HUDEP-2 (cell line): Measurements from ENCODE around the gene UBL4A.
A peak's percentile ranks its signal among the peaks of the same experiment; 100 is the strongest.

Experiments
- DNase-seq, 76 experiments: peaks; one replicate each; lab custom pipeline; 2025; ENCODE audit not compliant: unreplicated experiment in 76 of 76; lab: John Stamatoyannopoulos, UW

UBL4A gene

DNA sequence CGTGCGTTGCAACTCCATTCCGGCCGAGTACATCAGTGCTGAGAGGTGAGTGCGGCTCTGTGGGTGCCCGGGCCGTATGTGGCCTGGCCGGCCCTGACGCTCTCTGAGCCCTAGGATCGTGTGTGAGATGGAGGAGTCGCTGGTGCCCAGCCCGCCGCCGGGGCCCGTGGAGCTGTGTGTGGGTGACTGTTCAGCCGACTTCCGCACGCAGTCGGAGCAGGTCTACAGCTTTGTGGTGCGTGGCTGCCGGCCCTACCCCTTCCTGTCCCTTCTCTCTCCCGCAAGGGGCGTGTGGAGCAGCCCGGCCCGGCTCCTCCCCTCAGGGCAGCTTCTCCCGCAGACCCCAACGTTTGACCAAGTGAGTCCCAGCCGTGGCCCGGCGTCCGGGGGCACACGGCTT is 20.4 kb downstream of the UBL4A start:
- no peak for DNase-seq

DNA sequence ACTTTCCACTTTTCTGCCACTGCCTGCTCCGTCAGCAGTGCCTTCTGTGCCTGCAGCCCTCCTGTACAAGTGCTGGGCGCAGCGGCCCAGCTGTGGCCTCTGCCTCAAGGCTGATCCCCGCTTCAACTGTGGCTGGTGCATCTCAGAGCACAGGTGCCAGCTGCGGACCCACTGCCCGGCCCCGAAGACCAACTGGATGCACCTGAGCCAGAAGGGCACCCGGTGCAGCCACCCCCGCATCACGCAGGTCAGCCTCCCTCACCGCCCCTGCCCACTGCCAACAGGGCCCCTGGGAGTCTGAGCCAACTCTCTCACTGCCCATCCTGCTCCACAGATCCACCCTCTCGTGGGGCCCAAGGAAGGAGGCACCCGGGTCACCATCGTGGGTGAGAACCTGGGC is 20.8 kb downstream of the UBL4A start:
- DNase-seq = no peak

DNA sequence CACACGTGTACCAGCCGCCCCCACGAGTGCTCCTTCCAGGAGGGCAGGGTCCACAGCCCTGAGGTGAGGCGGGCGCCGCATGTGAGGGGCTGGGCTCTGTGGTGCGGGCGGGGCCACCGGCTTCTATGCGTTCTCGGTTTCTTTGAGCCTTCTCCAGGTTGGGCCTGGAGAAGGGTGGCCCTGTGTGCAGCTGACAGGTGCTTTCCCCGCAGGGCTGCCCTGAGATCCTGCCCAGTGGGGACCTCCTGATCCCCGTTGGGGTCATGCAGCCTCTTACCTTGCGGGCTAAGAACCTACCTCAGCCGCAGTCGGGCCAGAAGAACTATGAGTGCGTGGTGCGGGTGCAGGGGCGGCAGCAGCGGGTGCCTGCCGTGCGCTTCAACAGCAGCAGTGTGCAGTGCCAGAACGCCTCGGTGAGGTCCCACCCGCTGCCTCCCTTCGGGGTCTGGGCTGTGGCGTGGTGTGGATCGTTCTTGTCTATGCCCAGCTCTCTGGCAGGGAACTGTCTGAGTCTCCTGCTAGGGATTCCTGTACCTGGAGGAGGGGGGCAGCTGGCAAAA is 21.5 kb downstream of the UBL4A start:
- DNase-seq = no peak

DNA sequence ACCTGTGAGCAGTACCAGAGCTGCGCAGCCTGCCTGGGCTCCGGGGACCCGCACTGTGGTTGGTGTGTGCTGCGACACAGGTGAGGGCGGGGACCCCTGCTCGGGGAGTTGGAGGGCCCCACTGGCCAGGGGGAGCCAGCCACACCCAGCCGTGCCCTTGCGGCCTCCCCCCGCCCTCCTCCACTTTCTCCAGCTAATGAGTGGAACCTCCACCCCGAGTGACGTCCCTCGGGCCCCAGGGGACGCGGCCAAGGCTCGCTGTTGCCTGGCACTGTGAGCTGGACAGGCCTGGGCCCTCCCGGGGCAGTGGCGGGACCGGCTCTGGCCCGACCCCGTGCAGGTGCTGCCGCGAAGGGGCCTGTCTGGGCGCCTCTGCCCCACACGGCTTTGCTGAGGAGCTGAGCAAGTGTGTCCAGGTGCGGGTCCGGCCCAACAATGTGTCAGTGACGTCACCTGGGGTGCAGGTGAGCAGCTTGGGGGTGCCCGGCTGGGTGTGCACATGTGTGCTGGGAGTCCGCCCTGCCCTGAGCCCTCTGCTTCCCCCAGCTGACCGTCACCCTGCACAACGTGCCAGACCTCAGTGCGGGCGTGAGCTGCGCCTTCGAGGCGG is 22.7 kb downstream of the UBL4A start:
- no peak for DNase-seq

DNA sequence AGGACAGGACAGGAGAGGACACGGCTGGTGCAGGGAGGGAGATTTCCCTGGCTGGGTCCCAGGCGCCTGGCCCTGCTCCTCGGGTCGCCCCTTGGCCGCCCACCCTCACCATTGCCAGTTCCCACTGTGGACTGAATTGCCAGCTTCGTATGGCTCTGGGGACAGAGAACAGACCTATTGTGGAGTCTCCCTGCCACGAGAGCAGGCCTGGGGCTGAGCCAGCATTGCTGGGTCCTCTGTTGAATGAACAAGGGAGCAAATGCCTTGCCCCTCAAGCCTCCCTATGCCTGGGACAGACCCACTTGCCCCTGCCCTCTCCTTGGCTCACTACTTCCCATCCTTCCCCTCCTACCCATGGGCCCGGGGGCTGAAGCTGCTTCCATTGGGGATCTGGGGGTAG is 24.0 kb downstream of the UBL4A start:
- no peak for DNase-seq

DNA sequence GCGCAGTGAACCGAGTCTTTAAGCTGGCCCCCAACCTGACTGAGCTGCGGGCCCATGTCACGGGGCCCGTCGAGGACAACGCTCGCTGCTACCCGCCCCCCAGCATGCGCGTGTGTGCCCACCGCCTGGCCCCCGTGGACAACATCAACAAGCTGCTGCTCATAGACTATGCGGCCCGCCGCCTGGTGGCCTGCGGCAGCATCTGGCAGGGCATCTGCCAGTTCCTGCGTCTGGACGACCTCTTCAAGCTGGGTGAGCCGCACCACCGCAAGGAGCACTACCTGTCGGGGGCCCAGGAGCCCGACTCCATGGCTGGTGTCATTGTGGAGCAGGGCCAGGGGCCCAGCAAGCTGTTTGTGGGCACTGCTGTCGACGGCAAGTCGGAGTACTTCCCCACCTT is 26.1 kb downstream of the UBL4A start:
- DNase-seq = no peak

DNA sequence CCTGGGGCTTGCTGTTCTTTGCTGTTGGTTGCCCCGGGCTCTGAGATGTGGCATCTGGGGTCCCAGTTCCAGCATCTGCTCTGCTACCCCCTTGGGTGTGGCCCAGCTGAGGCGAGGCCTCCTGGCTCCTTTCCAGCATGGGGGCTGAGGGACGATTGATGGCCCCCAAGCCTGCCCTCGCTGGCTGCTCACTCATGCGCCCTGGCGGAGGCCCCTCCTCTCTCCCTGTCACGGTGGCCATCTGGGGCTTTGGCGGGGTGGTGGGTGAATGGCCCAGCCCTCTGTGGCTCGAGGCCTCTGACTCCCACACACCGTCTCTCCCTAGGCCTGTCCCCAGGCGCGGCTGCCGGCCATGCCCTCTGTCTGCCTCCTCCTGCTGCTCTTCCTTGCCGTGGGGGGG is 26.6 kb downstream of the UBL4A start:
- peak in 10 of 76 experiments; percentile 1 to 21 (median 12) for DNase-seq

DNA sequence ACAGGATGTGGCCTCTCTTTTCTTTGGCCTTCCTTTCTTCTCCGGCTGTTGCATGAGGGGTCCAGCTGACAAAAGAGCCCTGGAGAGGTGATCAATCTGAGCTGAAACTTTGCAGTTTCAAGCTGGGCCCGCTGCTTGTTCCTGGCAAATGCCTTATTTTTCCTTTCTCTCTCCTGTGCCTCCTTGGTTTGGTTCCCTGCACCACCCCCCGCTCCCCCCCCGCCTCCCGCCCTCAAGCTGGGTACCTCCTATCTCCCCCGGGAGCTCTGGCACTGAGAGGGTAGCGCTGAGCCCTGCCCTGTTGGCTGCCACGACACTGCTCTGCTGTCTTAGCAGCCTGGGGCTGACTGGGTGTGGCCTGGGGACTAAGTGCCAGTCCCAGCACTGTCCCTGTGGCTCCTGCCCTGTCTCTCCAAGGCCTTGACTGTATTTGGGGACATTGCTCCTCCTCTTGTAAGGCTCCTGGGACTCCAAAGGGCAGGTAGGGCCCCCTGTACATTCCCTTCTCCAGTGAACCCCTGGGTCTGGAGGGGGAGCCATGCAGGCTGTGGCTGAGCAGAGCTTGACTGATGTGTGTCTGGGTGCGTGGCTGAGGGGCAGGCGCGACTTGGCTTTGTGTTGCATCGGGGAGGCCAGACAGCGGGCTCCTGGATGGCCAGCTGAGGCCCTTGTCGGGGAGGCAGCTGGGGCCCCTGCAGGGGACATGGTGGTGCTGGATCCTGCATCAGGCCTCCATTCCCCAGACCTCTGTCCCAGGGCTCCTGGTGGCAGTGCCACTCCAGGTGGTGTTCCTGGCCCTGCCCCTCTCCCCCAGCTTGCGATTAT is 27.2 kb downstream of the UBL4A start:
- DNase-seq = peak in 53 of 76 experiments; percentile 1 to 64 (median 22)

DNA sequence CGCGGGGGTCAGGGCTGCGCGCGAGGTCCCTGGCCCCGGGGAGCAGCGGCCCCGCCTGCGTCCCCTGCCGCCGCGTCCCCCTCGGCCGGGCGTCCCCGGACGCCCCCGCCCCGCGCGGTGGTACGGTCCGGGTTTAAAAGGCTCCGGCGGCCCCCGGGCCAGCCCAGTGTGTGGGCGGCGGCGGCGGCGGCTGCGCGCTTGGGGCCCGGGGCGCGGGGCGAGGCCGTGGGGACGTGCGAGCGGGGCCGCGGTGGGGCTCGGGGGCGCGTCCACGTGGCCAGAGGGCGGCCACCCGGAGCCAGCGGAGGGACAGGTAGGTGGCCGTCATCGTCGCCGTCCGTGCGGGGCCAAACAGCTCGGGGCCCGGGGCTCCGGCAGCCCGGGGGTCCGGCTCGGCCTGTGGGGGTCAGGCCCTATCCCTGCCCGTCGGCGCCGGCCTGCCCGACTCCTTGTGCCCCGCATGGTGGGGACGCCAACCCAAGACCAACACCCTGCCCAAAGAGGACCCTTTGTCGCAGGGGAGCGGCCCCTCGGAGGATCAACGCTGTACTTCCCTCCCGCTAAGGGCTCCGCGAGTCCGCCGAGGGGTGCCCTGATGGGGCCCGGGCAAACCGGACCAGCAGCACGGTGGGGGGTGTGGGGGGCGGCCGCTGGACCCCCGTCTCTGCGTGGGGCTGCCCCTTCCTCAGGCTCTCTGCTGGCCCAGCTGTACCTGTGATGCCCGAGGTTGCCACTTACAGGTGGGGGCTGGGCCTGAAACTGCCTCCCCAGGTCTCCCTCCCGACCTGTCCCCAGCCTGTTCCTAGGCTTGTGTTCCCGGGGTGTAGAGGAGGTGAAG is 28.1 kb downstream of the UBL4A start, which contains the start of gene PLXNA3:
PLXNA3 (plus strand) TSS at position 166 of the 838 bp plus-strand sequence. CDS start 1,903 bp downstream, outside the sequence.
- DNase-seq = peak in 8 of 76 experiments; percentile 1 to 36 (median 20)

DNA sequence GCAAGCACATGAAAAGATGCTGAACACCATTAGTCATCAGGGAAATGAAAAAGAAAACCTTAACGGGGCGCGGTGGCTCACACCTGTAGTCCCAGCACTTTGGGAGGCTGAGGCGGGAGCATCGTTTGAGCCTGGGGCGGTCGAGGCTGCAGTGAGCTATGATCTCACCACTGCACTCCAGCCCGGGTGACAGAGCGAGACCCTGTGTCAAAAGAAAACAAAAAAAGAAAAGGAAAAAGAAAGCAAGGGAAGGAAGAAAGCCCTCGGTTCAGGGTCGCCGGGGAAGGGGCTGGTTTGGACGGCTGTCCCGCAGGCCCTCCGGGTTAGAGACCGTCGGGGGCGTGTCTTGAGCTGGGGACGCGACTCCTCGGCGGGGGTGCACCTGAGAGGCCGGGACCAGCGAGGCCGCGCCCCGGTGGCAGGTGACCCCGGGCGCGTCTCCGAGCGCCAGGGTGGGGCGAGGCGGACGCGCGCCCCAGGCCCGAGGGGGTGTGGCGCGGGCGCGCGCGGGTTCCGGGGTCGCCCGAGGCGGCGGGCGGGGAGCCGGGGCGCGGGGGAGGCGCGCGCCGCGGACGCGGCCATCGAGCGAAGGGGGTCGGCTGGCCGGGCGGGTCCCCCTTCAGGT is 28.8 kb downstream of the UBL4A start:
- DNase-seq = peak in 5 of 76 experiments; percentile 7 to 36 (median 13)

DNA sequence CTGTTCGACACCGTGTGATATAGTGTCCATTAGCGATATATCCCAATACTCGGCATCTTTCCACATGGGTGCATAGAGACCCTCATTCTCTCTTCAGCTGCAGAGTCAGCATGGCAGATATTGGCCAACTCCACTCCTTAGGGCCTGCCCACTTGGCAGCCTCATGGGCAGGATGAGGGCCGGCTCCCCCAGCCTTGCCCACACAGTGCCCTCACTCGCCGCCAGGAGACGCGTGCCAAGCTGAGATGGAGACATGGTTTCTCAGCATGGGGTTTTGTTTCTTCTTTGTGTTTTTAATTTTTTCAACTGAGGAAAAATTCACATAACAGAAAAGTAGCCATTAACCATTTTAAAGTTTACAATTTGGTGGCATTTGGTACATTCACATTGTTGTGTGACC is 33.6 kb downstream of the UBL4A start:
- DNase-seq = no peak

DNA sequence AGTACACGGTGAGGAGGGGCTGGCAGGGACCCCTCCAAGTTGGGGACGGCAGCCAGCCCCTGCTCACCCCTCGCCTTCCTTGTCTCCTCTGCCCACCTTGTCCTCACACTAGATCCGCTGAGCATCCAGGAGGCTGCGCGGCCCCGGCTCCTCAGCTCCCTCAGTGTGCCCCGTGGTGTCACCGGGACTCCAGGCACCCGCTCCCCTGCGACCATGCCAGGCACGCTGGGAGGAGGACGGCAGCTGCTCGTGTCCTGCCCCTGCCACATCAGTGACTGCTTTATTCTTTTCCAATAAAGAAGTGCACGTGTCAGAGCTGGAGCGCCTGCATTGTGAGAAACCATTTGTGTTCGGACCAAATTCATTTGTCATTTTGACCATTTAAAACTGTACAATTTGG is 36.1 kb downstream of the UBL4A start:
- no peak for DNase-seq

DNA sequence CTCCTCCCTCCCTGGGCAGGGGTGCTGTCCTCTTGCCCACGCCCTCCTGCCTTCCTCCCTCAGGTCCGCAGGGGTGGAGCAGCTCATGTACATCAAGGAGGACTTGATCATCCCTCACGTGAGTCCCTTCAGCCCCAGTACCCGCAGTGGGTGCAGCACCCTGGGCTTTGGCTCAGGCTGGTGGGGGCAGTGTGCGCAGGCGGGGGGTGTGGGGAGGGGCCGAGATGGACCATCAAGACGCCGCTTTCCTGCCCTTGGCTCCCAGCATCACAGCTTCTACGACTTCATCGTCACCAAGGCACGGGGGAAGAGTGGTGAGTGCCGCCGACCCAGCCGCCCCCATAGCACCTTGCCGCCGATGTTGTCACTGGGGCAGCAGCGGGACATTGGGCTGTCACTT is 36.8 kb downstream of the UBL4A start:
- no peak for DNase-seq

DNA sequence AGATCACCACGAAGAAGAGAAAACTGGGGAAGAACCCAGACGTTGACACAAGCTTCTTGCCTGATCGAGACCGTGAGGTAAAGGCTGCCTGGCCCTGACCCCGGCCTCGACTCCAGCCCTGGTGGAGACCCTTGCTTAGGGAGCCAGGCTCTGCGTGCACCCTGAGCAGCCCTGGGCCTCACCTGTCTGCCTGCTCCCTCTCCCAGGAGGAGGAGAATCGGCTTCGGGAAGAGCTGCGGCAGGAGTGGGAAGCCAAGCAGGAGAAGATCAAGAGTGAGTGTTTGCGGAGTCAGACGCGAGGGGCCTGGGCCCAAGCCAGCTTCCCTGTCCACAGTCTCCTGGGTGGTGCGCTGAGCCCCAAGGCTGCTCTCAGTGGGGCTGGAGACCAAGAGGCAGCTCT is 37.9 kb downstream of the UBL4A start:
- DNase-seq = no peak

DNA sequence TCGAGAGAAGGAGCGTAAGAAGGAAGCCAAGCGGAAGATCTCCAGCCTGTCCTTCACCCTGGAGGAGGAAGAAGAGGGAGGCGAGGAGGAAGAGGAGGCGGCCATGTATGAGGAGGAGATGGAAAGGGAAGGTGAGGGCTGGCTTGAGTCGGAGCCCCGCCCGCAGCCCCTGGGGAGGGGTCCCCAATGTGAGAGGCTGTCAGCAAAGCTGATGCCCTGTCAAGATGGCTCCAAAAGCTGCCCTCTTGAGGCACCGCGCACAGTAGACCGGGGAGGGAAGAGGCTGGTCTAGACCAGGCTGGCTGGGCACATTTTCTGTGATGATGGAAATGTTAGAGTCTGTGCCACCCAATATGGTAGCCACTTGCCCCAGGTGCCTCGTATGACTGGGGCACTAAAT is 40.0 kb downstream of the UBL4A start:
- no peak for DNase-seq

DNA sequence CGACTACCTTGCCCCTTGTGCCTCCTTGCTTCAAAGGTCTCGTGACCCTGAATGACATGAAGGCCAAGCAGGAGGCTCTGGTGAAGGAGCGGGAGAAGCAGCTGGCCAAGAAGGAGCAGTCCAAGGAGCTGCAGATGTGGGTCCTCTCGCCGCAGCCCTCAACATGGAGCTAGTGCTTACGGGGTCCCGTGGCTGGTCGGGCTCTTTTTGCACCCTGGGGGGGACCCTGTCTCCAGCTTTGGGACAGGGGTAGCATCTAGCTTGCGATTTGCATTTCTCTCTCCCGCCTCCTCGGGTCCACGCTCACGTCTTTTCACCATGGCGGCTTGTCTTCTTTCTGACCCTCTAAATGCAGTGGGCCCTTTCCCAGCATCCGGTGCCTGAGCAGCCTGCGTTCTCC is 40.6 kb downstream of the UBL4A start:
- no peak for DNase-seq

DNA sequence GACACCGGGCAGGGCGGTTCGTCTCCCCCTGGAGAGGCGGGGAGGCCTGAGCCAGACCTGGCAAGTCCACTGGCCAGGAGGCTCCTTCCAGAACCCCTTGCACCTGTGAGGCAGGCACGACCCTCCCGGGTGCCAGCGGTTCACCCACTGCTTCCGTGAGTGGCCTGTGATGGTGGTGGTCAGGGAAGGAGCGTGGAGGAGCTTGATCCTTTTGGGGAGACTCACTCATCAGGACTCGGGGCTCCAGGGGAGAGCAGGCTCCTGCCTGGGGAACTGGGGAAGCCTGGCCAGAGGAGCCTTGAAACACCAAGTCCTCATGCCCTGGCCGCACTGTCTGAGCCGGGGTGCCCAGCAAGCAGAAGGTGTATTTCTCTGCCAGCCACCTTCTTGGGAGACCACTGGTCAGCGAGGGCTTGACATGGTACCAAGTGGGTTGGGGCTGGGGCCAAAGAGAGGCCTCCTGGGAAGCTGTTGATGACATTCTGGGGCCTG is 41.6 kb downstream of the UBL4A start:
- DNase-seq = no peak

DNA sequence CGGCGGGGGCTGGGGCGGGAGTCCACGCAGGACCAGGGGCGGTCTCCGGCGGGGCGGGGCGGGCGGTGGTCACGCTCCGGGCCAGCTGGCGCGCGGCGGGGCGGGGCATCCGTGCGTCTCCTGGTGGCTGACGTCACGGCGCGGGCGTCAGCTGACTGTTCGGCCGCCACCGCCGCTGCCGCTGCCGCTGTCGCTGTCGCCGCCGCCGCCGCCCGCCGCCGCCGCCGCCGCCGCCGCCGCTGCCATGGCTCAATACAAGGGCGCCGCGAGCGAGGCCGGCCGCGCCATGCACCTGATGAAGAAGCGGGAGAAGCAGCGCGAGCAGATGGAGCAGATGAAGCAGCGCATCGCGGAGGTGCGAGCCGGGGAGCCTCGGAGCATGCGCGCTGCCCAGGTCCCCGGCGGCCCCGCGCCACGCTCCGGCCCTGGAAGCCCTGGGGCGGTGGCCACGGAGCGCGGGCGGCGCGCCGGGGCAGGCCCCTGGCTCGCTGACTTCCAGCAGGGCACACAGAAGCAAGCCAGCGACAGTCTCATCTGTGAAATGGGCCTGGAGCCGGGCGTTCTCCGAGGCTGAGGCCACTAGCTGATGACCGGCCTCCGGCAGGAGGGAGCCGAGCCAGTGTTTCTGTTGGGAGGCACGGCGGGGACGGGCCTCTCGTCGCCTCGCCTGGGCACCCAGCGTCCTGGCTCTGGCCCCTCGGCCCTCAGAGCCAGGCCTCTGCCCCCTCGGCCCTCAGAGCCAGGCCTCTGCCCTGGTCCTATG is 42.2 kb downstream of the UBL4A start, which contains the start of gene FAM50A:
FAM50A (plus strand) TSS at position 150 of the 763 bp plus-strand sequence; CDS start at position 245, 95 bp downstream.
- DNase-seq = peak in 56 of 76 experiments; percentile 0 to 73 (median 42)

DNA sequence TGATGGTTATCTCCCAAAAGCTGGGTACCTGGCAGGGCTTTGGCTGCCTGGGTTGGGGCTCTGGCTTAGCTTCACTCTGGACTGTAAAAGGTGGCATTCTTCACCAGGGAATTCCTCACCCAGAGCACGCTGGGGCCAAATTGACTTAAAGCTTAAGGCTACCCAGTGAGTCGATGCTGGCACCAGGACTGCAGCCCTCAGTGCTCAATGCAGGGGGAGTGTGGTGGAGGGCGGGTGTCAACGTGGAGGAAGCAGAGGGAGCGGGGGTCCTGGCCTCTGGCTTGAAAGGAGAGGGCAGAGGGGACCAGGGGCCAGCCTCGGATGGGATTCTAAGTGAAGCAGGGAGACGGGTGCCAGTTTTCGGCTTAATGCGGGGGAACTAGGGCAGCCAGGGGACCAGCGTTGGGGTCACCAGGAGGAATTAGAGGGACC is 42.9 kb downstream of the UBL4A start:
- no peak for DNase-seq
